Tibial nerve (tissue), 4 donors: ENCODE results near the gene NFILZ.

ENCODE experiments used
- CTCF ChIP-seq, 5 experiments: fragments of 200-600 bp in 3 of 5; fragments of 450-650 bp in 2 of 5; sonication (generic) in 3 of 5; IDR thresholded peaks; one replicate each; pipeline ENCODE4 v1.5.1; 2016 to 2019; ENCODE audit warnings: antibody characterized with exemption in 5 of 5, mild to moderate bottlenecking in 3 of 5, moderate library complexity in 2 of 5
- EP300 ChIP-seq, 2 donors: sonication (generic); formaldehyde crosslinking; IDR thresholded peaks; one replicate each; pipeline ENCODE4 v1.6.1; 2017; ENCODE audit warnings: antibody characterized with exemption in 2 of 2, mild to moderate bottlenecking in 1 of 2
- POLR2A ChIP-seq, 2 donors: fragments of 450-650 bp; IDR thresholded peaks; one replicate each; pipeline ENCODE4 v1.6.1; 2017; ENCODE audit warnings: antibody characterized with exemption in 2 of 2, mild to moderate bottlenecking in 2 of 2, moderate library complexity in 2 of 2

DNA sequence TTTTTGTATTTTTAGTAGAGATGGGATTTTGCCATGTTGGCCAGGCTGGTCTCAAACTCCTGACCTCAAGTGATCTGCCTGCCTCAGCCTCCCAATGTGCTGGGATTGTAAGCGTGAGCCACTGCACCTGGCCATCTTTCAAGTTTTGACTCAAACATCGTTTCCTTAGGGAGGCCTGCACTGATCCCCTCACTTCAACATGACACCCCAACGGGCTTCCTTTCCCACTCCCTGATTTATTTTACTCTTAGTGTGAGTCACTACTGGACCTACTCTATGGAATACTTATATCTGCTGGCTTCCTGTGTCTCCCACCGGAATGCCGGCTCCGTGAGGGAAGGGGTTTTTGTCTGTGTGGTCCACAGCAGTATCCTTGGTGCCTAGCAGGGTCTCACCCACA is 15.4 kb upstream of the NFILZ start:
- TF ChIP-seq EP300 (IDR thresholded peaks at IDR 0.05), result no peak
- no peak for TF ChIP-seq POLR2A (IDR thresholded peaks at IDR 0.05)
- TF ChIP-seq CTCF (IDR thresholded peaks at IDR 0.05), result no peak
